ENCODE measurements around the gene TTC33.
A peak's percentile ranks its signal among the peaks of the same experiment; 100 is the strongest.
"Not testable (repeated sequence)": the region's sequence is repeated elsewhere in the genome, so short reads cannot be mapped to it uniquely, and the experiment has no call there.

The TTC33 gene

GRCh38 chr5:40733434-40733833, 22.3 kb downstream of the TTC33 start:
- DNase-seq (ENCODE audit: low spot score), result no peak
- H3K27ac ChIP-seq, result no peak overlapping the region
- POLR2A ChIA-PET (ENCODE audit: low non-redundant PET), result no interaction called here
- CTCF ChIA-PET, result interaction anchor here (0.5 kb wide), 1 partner anchor 526 kb away, joined by 4 read pairs; no protein-coding TSS in a partner anchor
- no peak for TF ChIP-seq CTCF (conservative IDR thresholded peaks at IDR 0.05; ENCODE audit: low read depth)

GRCh38 chr5:40722497-40722911, 33.3 kb downstream of the TTC33 start:
- POLR2A ChIA-PET (ENCODE audit: low non-redundant PET); DNase-seq (ENCODE audit: low spot score); CTCF ChIA-PET; H3K27ac ChIP-seq: not testable (repeated sequence)

- no peak for TF ChIP-seq CTCF (conservative IDR thresholded peaks at IDR 0.05; ENCODE audit: low read depth)
- H3K27ac ChIP-seq, result no peak overlapping the region
- CTCF ChIA-PET, result interaction anchor here (0.6 kb wide), 1 partner anchor 1141 kb away, joined by 5 read pairs; no protein-coding TSS in a partner anchor
- POLR2A ChIA-PET (ENCODE audit: low non-redundant PET), result no interaction called here
- DNase-seq (ENCODE audit: low spot score), result no peak
These were observed 35.7 kb downstream of the TTC33 start for GRCh38 chr5:40720069-40720468.

- no peak for TF ChIP-seq CTCF (conservative IDR thresholded peaks at IDR 0.05; ENCODE audit: low read depth)
- POLR2A ChIA-PET (ENCODE audit: low non-redundant PET), result no interaction called here
- no peak overlapping the region for H3K27ac ChIP-seq
- no peak for DNase-seq (ENCODE audit: low spot score)
- CTCF ChIA-PET, result interaction anchor here (0.8 kb wide), 1 partner anchor 1840 kb away, joined by 4 read pairs; no protein-coding TSS in a partner anchor
These were observed 38.5 kb downstream of the TTC33 start for GRCh38 chr5:40717281-40717680.

- CTCF ChIA-PET, result interaction anchor here (0.7 to 0.9 kb wide), 2 partner anchors 1003 to 1070 kb away, joined by 3 read pairs; no protein-coding TSS in a partner anchor
- H3K27ac ChIP-seq, result no peak overlapping the region
- no peak for DNase-seq (ENCODE audit: low spot score)
These were observed 39.2 kb downstream of the TTC33 start for GRCh38 chr5:40716590-40716989.

GRCh38 chr5:40716000-40716399, 39.8 kb downstream of the TTC33 start:
- CTCF ChIA-PET, result interaction anchor here (0.7 to 0.9 kb wide), 2 partner anchors 1002 to 1071 kb away, joined by 3 read pairs; no protein-coding TSS in a partner anchor
- POLR2A ChIA-PET (ENCODE audit: low non-redundant PET), result no interaction called here
- TF ChIP-seq CTCF (conservative IDR thresholded peaks at IDR 0.05; ENCODE audit: low read depth), result no peak
- peak; percentile 14 for DNase-seq (ENCODE audit: low spot score)
- H3K27ac ChIP-seq, result no peak overlapping the region

More at GRCh38 chr5:40716590-40716989, 39.2 kb downstream of the TTC33 start:
- POLR2A ChIA-PET (ENCODE audit: low non-redundant PET), result no interaction called here
- TF ChIP-seq CTCF (conservative IDR thresholded peaks at IDR 0.05; ENCODE audit: low read depth), result no peak

GRCh38 chr5:40714001-40714400, 41.8 kb downstream of the TTC33 start:
- no peak for DNase-seq (ENCODE audit: low spot score)
- POLR2A ChIA-PET (ENCODE audit: low non-redundant PET), result interaction anchor here (1.0 kb wide), 1 partner anchor 34 kb away, joined by 3 read pairs; the partner anchor contains the start of gene PTGER4
- no peak overlapping the region for H3K27ac ChIP-seq
- TF ChIP-seq CTCF (conservative IDR thresholded peaks at IDR 0.05; ENCODE audit: low read depth), result no peak
- CTCF ChIA-PET, result no interaction called here

GRCh38 chr5:40710575-40710974, 45.2 kb downstream of the TTC33 start:
- DNase-seq (ENCODE audit: low spot score); CTCF ChIA-PET; POLR2A ChIA-PET (ENCODE audit: low non-redundant PET); H3K27ac ChIP-seq: not testable (repeated sequence)

GRCh38 chr5:40705484-40705883, 50.3 kb downstream of the TTC33 start:
- CTCF ChIA-PET; DNase-seq (ENCODE audit: low spot score); H3K27ac ChIP-seq; POLR2A ChIA-PET (ENCODE audit: low non-redundant PET): not testable (repeated sequence)

GRCh38 chr5:40702027-40702426, 53.7 kb downstream of the TTC33 start:
- DNase-seq (ENCODE audit: low spot score); CTCF ChIA-PET; H3K27ac ChIP-seq; POLR2A ChIA-PET (ENCODE audit: low non-redundant PET): not testable (repeated sequence)

All from RWPE1 (cell line).